ENCODE measurements around the gene MAPK7.
A peak's percentile ranks its signal among the peaks of the same experiment; 100 is the strongest.

The MAPK7 gene

DNA sequence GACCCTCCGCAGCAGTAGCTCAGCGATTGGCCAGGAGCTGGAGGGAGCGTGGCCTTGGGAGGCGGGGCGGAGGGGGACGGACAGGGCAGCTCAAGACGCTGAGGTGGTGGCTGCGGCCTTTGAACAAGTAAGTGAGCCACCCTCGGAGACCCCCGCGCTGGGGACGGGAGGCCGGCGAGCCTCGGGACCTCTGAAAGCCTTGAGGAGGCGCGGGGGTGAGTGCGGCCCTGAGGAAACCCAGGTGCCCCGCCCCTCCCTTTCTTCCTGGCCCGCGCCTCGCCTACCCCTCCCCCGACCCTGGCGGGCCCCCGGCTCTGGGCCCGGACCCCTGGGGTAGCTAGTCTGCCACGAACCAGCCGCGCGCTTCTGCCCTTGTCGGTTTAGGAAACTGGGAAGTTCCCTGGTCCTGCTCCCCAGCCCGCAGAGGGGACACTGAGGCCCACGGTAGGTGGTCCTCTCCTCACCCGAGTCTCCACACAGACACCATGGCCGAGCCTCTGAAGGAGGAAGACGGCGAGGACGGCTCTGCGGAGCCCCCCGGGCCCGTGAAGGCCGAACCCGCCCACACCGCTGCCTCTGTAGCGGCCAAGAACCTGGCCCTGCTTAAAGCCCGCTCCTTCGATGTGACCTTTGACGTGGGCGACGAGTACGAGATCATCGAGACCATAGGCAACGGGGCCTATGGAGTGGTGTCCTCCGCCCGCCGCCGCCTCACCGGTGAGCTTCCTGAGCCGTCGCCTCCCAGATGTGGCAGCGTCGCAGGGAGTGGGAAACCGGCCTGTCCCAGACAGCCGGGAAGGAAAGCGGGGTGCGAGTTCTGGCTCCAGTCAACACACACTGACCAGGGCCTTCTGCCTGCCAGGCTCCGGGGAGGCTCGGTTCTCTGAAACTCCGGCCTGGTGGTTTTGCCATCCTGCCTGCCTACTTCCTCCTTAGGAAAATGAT, at the start of gene MAPK7:
Gene MAPK7 (plus strand): TSS at position 83 of the 945 bp plus-strand sequence. CDS start 403 bp downstream, at position 486.
- DNase-seq (ENCODE audit: low read depth) = no peak

DNA sequence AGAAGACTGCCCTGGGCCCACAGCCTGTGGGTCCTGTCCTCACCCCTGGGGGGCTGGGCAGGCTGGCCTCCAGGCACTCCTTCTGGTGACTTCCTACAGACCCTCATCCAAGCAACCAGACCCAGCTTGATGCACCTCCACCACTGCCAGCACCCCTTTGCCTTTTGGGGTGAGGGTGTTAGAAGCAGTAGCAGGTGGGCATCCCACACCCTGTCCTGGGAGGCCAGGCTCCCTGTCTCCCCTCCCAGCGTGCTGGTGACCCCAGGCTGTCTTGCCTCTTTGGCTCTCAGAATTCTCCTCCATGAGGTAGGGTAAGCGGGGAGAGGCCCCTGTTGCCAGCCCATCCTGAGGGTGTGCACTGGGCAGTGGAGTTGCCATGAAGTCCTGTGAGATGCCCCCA, 49.2 kb upstream of the MAPK7 start:
- DNase-seq (ENCODE audit: low read depth) = no peak

DNA sequence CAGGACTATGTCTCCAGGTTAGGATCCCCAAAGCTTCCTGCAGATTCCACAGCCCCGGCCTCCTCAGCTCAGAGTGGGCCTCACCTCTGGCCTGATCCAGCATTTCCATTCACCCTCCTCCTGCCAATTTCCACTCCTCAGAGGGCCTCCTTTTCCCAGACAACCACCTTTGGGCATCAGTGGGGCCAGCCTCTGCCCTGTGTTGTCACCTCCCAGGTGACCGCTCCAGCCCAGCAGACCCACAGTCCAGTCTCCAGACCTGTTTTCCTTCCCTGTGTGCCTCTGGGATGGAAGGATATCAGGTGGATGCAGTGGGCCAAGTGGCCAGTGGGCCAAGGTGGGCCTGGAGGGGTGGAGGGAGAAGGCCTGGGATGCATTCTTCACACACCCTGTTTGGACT, 48.5 kb upstream of the MAPK7 start:
- no peak for DNase-seq (ENCODE audit: low read depth)

DNA sequence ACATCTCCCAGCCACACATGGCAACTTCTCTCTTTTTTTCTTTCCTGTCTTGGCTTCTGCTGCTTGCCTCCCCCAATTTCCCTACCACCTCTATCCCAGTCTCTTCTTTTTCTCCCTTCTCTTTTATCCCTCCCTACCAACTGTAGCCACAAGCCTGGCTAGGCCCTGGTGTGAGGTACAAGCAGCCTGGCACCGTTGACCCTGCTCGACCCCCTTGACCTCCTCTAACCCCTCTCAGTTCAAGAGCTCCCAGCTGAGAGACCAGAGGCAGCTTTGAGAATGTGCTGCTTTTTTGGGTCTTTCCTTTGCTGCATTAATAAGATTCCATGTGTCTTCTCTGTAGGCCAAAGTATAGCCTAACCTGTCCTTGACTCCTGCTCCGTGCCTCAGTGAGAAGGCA, 48.0 kb upstream of the MAPK7 start:
- DNase-seq (ENCODE audit: low read depth) = no peak

DNA sequence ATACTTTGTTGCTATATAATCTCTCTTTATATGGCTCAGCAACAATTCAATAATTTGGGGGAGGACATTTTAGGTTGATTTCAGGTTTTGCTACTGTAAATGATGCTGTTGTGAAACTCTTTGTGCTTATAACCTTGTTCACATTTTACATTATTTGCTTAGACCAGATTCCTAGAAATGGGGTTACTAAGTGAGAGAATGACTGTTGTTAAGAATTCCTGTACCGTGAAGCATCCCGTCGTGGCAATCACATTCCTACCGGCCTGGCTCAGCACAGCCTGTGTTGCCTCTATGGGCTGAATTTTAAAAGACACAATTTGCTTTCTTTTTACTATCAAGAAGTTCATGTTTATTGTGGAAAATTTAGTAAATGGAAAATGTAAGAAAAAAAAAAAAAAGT, 47.2 kb upstream of the MAPK7 start:
- no peak for DNase-seq (ENCODE audit: low read depth)

DNA sequence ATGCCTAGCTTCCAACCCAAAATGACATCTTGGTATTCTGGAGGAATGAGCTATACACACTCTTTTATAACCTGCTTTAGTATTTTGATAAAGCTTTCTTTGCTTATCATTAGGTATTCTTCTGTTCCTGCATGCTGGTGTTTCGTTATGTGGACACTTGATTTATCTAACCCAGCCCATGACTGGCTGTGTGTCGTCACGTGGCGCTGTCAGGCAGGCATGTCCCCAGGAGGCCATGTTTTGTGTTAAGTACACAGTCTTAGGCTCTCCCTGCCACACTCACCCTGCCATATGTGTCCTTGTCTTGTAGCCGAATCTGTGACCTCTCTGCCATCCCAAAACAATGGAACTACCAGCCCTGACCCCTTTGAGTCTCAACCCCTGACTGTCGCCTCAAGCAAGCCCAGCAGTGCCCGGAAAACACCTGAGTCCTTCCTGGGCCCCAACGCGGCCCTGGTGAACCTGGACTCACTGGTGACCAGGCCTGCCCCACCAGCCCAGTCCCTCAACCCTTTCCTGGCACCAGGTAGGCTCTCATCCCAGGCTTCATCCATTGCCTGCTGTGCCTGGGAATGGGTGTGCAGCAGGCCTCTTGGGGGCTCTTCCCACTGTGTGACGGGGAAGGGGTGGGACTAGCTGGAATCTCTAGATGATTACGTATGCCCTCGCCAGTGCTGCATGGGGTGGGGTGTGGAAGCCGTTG, 46.6 kb upstream of the MAPK7 start:
- no peak for DNase-seq (ENCODE audit: low read depth)

DNA sequence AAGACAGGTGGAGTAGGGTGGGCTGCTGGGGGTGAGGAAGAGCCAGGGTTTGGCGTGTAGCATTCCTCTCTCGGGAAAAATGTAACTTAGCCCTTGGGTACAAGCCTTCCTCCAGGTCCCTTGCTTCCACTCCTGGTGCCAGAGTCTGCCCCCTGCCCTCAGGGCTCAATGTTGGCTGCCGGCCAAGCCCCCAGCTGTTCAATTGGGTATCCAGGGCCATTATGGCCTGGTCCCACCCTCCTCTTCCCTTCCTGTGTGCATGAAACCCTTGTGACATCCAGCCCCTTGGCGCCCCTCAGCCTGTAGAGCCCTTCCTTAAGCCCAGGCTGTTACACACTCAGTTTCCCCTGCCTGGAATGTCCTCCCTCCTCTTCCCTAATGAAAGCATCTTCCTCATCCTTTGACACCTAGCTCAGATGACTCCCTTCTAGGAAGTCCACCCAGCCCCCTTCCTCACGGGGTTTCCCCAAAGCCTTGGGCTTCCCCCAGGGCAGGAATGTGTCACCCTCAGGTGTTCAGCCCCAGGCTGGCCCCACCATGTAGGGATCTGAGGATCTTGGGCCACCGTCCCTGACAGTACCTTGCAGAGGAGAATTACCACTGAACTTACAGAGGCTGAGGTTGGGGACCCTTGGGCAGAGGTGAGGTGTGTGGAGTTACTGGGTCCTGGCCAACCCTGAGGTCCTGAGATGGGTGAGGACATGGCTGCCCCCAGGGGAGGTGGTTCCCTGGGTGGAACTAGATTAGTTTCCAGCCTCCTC, 45.7 kb upstream of the MAPK7 start:
- DNase-seq (ENCODE audit: low read depth) = no peak

DNA sequence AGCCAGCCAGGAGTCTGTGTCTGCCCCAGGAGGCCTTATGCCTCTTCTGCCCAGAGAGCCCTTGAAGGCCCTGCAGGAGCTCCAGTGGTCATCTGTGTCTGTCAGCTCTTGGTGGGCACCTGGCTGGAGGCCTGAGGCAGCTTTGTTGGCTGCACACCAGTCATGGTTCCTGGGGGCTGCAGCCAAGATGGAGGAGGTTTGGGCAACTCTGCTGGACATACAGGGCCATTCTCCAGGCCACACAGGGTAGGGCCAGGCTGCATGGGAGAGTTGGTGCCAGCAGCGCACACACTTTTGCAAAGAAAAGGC, 45.2 kb upstream of the MAPK7 start:
- DNase-seq (ENCODE audit: low read depth) = no peak

DNA sequence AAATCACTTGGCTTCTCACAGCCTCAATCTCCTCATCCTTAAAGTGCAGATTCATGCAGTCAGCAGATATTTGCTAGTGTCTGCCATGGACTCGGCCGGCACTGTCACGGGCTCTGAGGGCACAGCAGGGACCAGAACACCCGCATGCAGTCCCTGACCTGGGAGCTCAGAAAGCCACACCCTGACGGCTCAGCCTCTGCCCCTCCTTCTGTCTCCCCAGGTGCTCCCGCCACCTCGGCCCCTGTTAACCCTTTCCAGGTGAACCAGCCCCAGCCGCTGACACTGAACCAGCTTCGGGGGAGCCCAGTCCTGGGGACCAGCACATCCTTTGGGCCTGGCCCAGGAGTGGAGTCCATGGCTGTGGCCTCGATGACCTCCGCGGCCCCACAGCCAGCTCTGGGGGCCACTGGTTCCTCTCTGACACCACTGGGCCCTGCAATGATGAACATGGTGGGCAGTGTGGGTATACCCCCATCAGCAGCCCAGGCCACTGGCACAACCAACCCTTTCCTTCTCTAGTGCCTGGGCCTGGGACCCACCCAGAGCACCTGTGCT, 44.5 kb upstream of the MAPK7 start:
- DNase-seq (ENCODE audit: low read depth) = no peak

DNA sequence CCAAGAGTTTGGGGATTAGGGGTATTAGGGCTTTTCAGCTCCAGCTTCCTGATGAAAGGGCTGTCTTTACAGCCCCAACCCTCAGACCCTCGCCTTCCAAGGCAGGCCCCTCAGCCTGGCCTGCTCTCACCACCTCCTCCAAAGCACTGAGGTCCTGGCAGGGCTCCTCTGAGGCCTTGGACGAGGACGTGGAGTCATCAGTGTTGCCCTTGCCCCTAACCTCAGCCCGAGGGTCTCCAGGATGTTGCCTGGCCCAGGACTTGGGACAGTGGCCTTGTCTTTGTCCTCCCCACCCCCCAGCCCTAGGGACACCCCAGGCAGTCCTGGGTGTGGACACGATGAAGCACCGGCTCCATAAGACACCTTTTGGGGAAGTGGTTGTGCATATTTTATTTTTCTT, 44.0 kb upstream of the MAPK7 start:
- no peak for DNase-seq (ENCODE audit: low read depth)

DNA sequence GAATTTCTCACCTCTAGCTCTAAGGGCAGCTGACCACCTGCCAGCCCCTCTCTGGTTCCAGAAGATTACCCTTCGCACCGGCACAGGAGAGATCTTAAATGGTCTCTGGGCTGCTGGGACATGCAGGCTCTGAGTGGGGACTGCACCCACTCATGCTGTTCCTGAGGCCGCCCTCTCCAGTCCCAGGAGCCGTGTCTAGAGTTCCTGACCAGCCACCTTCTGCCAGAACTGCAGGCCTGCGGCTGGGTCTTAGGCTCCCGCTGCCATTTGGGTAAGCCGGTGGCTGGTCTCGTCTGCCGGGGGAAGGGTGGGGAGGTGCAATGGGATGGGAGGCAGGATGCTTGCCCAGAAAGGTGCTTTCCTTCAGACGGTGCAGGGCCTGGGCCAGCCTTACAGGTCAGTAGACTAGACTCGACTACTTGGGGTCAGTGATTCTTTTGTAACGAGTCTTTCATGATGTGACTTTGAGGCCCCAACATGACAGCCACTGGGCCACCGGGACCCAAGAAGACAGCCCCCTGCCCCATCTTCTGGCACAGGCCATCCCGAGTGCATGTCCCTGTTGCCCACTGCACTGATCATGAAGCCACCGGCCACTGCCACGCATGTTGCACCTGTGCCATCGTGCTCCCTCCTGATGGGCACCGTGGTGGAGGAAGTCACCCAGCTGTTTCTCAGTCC, 42.2 kb upstream of the MAPK7 start:
- DNase-seq (ENCODE audit: low read depth) = no peak

DNA sequence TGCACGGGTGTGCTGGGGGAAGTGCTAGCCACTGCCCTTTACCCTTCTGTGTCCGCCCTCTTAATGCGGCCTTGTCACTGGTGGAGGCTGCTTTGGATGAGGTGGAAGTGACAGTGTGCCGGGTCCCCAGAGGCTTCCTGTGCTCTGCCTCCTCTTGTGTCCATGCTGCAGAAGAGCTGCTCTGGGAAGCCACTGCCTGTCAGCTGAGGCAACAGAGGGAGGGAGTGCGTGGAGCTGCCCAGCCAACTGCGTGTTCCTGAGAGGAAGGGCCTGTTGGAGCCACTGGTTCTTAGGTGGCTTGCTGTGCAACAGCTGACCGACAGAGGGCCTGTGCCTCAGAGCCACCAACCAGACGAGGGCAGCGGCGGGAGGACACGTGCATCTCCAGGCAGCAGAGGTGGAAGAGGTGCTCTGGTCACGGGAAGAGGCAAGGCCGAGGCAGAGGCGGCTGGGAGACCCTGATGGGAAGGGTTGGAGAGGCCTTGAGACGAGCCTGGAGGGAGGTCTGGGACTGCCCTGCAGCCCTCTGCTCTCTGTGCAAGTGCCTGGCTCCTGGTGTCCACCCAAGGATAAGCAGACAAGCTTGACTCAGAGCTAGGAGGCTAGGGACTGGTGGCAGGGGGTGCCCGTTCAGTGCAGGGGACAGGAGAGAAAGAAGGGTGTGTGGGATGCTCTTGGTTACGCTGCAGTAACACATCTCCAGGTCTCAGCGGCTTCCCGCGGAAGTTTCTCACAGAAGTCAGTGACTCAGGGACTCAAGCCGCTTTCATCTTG, 41.2 kb upstream of the MAPK7 start:
- no peak for DNase-seq (ENCODE audit: low read depth)

DNA sequence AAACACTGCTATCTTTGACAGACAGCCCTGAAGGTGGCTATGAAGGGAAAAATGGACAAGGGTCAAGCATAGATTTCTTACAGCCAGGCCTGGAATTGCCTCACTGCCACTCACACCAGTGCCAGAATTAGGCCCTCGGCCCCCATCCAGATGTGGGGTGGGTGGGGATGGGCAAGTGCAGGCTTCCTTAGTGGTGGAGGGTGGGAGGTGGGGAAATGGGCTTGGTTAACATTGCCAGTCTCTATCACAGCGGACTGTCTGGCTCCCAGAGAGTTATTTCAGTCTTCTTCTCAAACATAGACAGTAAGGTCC, 40.6 kb upstream of the MAPK7 start:
- DNase-seq (ENCODE audit: low read depth) = no peak

DNA sequence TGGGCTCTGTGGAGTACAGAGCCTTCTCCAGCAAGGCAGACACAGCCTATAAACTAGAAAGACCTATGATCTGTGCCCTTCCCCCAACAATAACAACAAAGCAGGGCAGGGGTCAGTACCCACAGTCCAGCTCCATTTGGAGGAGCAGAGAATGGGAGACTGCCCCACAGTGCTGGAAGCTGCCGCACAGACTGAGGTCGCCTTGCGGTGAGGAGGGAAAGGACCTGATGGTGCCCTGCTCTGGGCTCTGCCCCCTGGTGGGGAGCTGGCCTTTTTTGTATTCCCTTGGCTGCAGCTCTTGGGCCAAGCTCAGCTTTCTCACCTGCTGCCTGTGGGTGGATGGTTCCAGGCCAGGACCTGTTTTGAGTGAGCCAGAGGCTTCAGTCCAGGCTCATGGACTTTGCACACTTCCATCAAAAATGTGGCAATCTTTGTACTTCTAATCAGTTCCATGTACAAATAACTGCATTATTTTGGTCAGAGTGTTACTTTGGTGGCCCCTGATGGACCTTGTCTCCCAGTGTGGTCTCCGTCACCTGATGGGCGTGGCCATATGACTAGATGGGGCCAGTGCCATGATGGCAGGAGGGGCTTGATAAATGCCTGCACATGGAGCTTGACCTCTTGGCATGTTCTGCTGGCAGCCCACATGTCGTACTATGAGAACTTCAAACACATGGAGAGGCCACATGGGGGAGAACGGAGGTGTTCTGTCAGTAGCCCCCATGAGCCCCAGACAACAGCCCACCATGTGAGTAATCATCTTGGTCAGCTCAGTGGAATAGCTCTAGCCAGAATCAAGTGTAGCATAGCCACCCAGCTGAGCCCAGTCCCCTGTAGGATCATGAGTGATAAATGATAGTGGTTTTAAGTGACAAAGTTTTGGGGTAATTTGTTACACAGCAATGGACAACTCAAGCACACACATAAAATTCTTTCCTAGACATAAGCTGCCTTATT, 40.0 kb upstream of the MAPK7 start:
- DNase-seq (ENCODE audit: low read depth) = peak; percentile 30

DNA sequence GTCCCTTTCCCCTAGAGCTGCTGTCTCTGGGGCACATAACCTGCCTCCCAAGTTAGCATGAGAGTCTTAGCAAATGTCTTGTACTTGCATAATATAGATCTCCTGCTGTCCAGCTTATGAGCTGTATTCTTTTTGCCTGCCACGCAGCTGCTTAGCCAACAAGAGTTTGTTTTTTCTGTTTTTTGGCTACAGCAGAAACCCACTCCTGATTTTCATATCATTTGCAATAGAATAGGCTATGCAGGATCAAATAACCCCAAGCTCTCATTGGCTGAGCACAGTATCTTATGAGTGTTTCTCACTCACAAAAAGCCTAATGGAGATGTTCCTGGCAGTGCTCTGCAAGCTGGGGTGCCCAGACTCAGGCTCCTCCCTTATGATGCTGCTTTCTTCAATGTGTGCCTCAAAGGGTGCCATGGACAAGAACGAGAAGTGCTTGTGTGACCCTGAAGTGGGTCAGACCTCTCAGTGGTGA, 38.9 kb upstream of the MAPK7 start:
- no peak for DNase-seq (ENCODE audit: low read depth)

DNA sequence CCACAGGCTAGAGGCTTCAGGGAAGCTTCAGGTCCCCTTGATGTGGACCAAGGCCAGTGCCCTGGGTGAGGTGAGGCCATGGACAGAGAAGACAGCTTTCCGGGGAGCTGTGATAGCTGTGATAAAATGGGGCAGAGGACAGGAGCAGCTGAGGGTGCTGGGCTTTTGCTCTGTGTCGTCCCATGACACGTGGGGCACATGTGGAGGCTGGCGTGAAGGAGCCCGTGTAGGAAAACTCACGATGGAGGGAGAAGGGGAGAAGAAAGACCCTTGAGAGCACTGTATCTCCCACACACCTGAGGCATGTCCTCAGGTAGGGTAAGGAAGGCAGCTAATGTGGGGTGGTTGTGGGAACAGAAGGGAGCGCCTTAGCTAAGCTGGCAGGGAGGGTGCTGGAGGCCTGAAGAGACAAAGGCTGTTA, 37.1 kb upstream of the MAPK7 start:
- DNase-seq (ENCODE audit: low read depth) = no peak

DNA sequence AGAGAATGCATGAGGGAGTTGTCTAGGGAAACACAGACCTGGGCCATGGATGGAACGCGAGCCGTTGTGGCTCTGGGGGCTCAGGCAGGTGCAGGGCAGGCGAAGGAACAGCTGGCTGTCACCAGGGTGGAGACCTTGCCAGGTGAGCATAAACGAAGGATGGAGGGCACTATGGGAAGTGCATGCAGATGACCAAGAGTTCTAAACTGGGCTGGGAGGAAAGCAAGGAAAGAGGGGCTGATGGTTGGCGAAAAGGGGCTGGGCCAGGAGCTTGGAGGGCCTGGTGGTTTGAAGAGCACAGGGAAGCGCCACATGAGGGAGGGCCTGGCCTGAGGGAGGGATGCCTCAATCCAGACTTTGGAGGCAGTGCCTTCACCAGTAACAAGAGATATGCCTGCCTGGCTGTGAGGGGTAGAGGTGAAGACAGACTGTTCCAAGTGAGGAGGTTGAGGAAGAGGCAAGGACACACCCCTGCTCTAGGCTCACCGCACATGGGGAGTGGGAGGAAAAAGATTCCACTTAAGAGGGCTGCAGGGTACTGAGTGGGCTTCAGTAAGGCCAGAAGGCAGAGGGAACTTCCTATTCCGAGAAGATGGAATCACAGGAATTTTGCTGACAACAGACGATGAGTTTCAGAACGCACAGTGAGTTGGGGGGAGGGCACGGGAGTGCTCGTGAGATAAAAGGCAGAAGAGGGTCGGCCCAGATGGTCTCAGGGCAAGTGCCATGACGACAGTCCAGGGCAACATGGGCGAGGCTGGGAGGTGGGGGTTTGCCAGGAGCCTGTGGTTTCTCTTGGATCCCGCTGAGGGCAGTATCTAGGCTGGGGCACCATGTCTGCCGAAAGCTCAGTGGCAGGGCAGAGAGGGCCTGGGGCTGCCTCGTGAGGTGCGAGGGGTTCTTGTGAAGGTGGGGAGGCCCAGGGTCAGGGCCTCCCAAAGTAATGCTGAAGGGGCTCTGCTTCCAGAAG, 36.4 kb upstream of the MAPK7 start:
- DNase-seq (ENCODE audit: low read depth) = no peak

DNA sequence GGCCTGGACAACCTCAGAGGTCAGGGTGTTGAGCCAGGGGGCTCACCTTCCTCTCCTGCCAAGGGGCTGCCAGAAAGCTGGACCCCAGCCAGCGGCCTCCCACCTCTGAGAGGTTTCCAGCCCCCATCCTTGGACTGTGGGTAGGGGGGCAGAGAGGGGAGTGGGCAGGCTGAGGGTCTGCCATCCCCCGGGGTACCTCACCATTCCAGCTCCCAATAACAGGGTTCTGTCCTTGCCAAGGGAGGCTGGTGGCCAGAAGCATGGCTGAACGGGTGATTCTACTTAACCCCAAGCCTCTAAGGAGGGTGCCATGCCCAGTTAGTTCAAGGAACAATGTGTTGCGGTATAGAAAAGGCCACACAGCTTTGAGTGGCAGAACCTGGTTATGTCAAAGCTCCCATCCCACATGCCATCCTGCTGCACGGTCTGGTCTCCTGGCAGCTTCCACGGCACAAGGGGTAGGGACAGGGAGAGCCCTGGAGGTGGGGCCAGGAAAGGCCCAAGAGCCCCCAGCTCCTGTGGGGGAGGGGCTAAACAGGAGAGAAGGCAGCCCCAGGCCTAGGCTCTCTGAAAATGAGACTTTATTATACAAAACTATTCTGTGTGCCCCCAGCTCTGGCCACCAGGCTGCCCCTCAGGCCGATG, 35.6 kb upstream of the MAPK7 start:
- DNase-seq (ENCODE audit: low read depth) = no peak

All from stimulated activated CD8-positive, alpha-beta memory T cell treated with anti-CD3 and anti-CD28 coated beads, Interleukin-7, amount 100 ng/mL, for 24 hours (primary cell).